HEK293T (cell line): ENCODE measurements around the gene TTK.
"Not testable (repeated sequence)": the region's sequence is repeated elsewhere in the genome, so short reads cannot be mapped to it uniquely, and the experiment has no call there.

Experiments
- CTCF ChIA-PET: fragments of 350-600 bp; formaldehyde crosslinking; extraction: SDS; loops from one replicate; lab custom pipeline; 2021; ENCODE audit warnings: antibody characterized with exemption, inconsistent platforms; lab: Yijun Ruan, JAX
- POLR2A ChIA-PET: fragments of 350-600 bp; formaldehyde crosslinking; extraction: SDS; loops from one replicate; lab custom pipeline; 2020; ENCODE audit warnings: antibody characterized with exemption, inconsistent platforms; lab: Yijun Ruan, JAX
- DNase-seq: peaks from one replicate; pipeline ENCODE4 v3.0.0; 2012; ENCODE audit warnings: mixed read lengths; ENCODE audit errors: extremely low spot score
- ARNT ChIP-seq: fragments of 450-650 bp; IDR thresholded peaks from 2 replicates; pipeline ENCODE4 v1.6.1; 2017; ENCODE audit warnings: mild to moderate bottlenecking
- BHLHE40 ChIP-seq: fragments of 450-650 bp; IDR thresholded peaks from 2 replicates; pipeline ENCODE4 v1.6.1; 2016; ENCODE audit warnings: mild to moderate bottlenecking, moderate library complexity, borderline replicate concordance
- CTBP1 ChIP-seq: fragments of 450-650 bp; IDR thresholded peaks from 2 replicates; pipeline ENCODE4 v1.6.1; 2016; ENCODE audit warnings: borderline replicate concordance
- ELF4 ChIP-seq: fragments of 450-650 bp; IDR thresholded peaks from 2 replicates; pipeline ENCODE4 v1.6.1; 2017; ENCODE audit warnings: antibody characterized with exemption
- FOXA1 ChIP-seq: fragments of 450-650 bp; IDR thresholded peaks from 2 replicates; pipeline ENCODE4 v1.6.1; 2016; ENCODE audit warnings: mild to moderate bottlenecking
- FOXK2 ChIP-seq: fragments of 450-650 bp; IDR thresholded peaks from 2 replicates; pipeline ENCODE4 v1.6.1; 2016; ENCODE audit warnings: mild to moderate bottlenecking
- FOXM1 ChIP-seq: fragments of 450-650 bp; IDR thresholded peaks from 2 replicates; pipeline ENCODE4 v1.6.1; 2017; ENCODE audit warnings: mild to moderate bottlenecking, borderline replicate concordance
- HDGF ChIP-seq: fragments of 450-650 bp; IDR thresholded peaks from 2 replicates; pipeline ENCODE4 v1.6.1; 2017; ENCODE audit warnings: antibody characterized with exemption, borderline replicate concordance
- L3MBTL2 ChIP-seq: fragments of 450-650 bp; conservative IDR thresholded peaks from 2 replicates; pipeline ENCODE4 v1.6.1; 2016; ENCODE audit warnings: mild to moderate bottlenecking
- LEF1 ChIP-seq: fragments of 450-650 bp; IDR thresholded peaks from 2 replicates; pipeline ENCODE4 v1.6.1; 2017; ENCODE audit warnings: mild to moderate bottlenecking, borderline replicate concordance
- NFRKB ChIP-seq: fragments of 450-650 bp; IDR thresholded peaks from 2 replicates; pipeline ENCODE4 v1.6.1; 2016; ENCODE audit warnings: mild to moderate bottlenecking, moderate library complexity
- SP1 ChIP-seq: fragments of 450-650 bp; IDR thresholded peaks from 2 replicates; pipeline ENCODE4 v1.6.1; 2017
- SUZ12 ChIP-seq: fragments of 450-650 bp; IDR thresholded peaks from 2 replicates; pipeline ENCODE4 v1.6.1; 2016; ENCODE audit warnings: mild to moderate bottlenecking
- TARDBP ChIP-seq: fragments of 450-650 bp; IDR thresholded peaks from 2 replicates; pipeline ENCODE4 v1.6.1; 2016
- ZNF384 ChIP-seq: fragments of 450-650 bp; IDR thresholded peaks from 2 replicates; pipeline ENCODE4 v1.6.1; 2016
- TF ChIP-seq, protein P1 (sequence below): fragments of 450-650 bp; IDR thresholded peaks from 2 replicates; pipeline ENCODE4 v1.6.1; 2016

Gene TTK

GRCh38 chr6:80028589-80028988 lies 24.1 kb downstream of the TTK start:
- TF ChIP-seq FOXM1: no peak
- TF ChIP-seq ELF4: no peak
- TF ChIP-seq L3MBTL2: no peak
- no peak for TF ChIP-seq FOXK2
- TF ChIP-seq ARNT: no peak
- no peak for TF ChIP-seq ZNF384
- no peak for TF ChIP-seq FOXA1
- TF ChIP-seq, protein P1, sequence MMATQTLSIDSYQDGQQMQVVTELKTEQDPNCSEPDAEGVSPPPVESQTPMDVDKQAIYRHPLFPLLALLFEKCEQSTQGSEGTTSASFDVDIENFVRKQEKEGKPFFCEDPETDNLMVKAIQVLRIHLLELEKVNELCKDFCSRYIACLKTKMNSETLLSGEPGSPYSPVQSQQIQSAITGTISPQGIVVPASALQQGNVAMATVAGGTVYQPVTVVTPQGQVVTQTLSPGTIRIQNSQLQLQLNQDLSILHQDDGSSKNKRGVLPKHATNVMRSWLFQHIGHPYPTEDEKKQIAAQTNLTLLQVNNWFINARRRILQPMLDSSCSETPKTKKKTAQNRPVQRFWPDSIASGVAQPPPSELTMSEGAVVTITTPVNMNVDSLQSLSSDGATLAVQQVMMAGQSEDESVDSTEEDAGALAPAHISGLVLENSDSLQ: no peak
- TF ChIP-seq SP1: no peak
- TF ChIP-seq LEF1: no peak
- TF ChIP-seq SUZ12: no peak
- no peak for TF ChIP-seq NFRKB
- TF ChIP-seq BHLHE40: no peak
- no peak for TF ChIP-seq CTBP1
- TF ChIP-seq TARDBP: no peak
- no peak for DNase-seq
- ChIA-PET POLR2A (no interaction called here), CTCF (interaction anchor here (0.6 kb wide), 1 partner anchor 79 kb away, joined by 3 read pairs; no protein-coding TSS in a partner anchor)

DNA sequence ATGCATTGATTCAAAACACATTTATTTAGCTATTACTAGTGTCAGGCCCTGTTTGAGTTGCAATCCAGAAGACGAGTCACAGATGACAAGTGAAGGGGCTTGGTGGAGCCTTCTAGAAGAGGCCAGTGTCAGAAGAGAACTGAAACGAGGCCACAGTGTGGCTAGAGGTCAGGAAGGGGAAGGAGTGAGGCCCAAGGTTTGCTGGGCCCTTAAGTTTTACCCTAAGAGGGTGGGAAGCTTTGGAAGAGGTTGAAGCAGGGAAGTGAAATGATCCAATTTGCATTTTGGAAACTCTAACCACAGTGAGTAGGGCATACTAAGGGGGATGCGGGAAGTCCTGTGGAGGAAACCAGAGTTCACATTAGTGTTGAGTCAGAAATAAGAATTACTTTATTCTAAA lies 25.0 kb downstream of the TTK start:
- CTCF ChIA-PET: no interaction called here
- no peak for DNase-seq
- POLR2A ChIA-PET: no interaction called here
- TF ChIP-seq FOXA1 (no peak), L3MBTL2 (no peak), SP1 (no peak), ELF4 (no peak), LEF1 (no peak), TARDBP (no peak), NFRKB (no peak), ZNF384 (no peak), BHLHE40 (no peak), CTBP1 (no peak), FOXM1 (no peak), HDGF (no peak), SUZ12 (no peak), FOXK2 (no peak), ARNT (no peak)
- TF ChIP-seq, protein P1: no peak

- DNase-seq, CTCF ChIA-PET, POLR2A ChIA-PET: not testable (repeated sequence)
These were observed 43.8 kb downstream of the TTK start for GRCh38 chr6:80048220-80048619.

DNA sequence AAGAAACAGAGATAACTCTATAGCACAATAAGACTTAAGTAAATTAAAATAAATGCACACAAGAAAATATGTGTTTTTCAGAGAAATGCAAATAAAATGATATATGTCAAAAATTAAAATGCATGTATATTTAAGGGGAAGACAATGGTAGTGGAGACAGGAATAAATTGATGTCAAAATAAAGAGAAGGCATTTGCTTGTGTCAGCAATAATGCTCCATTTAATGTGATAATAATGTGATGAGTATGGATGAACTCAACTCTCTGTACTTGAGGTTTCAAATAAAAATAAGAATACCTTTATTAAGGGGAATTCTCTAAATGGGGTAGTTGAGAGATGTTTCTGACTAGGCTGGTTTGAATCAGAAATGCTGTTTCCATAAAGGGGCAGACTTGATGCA lies 56.3 kb downstream of the TTK start:
- POLR2A ChIA-PET: no interaction called here
- CTCF ChIA-PET: no interaction called here
- no peak for DNase-seq
- TF ChIP-seq LEF1: no peak
- TF ChIP-seq ARNT: no peak
- no peak for TF ChIP-seq NFRKB
- no peak for TF ChIP-seq CTBP1
- no peak for TF ChIP-seq ZNF384
- no peak for TF ChIP-seq TARDBP
- TF ChIP-seq FOXA1: no peak
- TF ChIP-seq SP1: no peak

- POLR2A ChIA-PET, DNase-seq: not testable (repeated sequence)
These were observed 63.7 kb downstream of the TTK start for GRCh38 chr6:80068146-80068545.

DNA sequence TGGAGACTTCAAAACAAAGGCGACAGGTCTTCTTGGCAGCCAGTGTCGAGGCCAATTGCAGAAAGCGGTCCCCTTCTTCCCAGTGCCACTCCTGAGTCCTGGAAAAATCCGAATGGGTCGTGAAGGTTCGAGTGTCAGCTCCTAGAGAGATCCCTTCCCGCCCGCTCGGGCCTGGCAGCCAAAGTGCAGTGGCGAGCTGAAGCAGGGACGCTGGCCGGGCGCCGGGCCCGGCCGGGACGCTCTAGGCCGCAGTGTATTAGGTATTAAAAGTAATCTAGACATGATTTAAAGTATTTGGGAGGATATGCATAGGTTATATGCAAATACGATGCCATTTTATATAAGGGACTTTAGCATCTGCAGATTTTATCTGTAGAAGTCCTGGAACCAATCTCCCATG lies 66.0 kb downstream of the TTK start:
- POLR2A ChIA-PET, DNase-seq, CTCF ChIA-PET: not testable (repeated sequence)

More at GRCh38 chr6:80068146-80068545, 63.7 kb downstream of the TTK start:
- CTCF ChIA-PET: not testable (repeated sequence)

DNA sequence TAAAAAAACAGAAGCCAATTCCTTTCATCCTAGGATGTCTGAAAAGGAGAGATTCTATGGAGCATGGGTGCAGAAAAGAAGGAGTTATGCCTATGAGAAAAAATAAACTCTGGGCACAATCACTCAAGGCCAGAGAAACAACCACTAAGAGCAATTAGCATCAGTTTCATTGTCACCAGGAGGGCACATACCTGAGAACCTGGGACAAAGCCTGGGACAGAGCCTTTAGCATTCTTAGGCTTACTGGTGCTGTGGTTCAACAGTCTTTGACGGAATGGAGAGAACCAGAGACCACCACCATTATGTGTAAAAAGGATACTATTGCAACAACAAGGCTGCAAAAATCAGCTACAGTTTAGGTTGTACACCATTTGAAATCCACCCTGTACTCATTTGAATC lies 72.6 kb downstream of the TTK start:
- POLR2A ChIA-PET: no interaction called here
- TF ChIP-seq BHLHE40 (no peak), CTBP1 (no peak), LEF1 (no peak), SP1 (no peak), FOXM1 (no peak), HDGF (no peak), NFRKB (no peak), TARDBP (no peak), L3MBTL2 (no peak), FOXK2 (no peak), ELF4 (no peak), SUZ12 (no peak), ZNF384 (no peak)
- TF ChIP-seq, protein P1: no peak
- CTCF ChIA-PET: no interaction called here
- no peak for DNase-seq
